Measurements from ENCODE around the gene MARCHF2.

- TF ChIP-seq ZNF384 (IDR thresholded peaks at IDR 0.05) (no peak), TARDBP (IDR thresholded peaks at IDR 0.05) (no peak), HDGF (IDR thresholded peaks at IDR 0.05; ENCODE audit: borderline replicate concordance) (no peak), ARNT (IDR thresholded peaks at IDR 0.05) (no peak), CTBP1 (IDR thresholded peaks at IDR 0.05; ENCODE audit: borderline replicate concordance) (no peak), ELF4 (IDR thresholded peaks at IDR 0.05) (no peak), LEF1 (IDR thresholded peaks at IDR 0.05; ENCODE audit: borderline replicate concordance) (no peak), SP1 (IDR thresholded peaks at IDR 0.05) (no peak), NFRKB (IDR thresholded peaks at IDR 0.05) (no peak)
Measured at GRCh38 chr19:8367327-8368001, 45.6 kb upstream of the MARCHF2 start.
